Epithelial cell of umbilical artery (primary cell): ENCODE measurements around the gene ZNF730. TPM values are rescaled to one million over a fixed set of nuclear protein-coding genes. Genes with fewer than 3 reads are reported as not detected.

ENCODE experiments used
- total RNA-seq: library from RNA; depleted of rRNA; stranded (reverse); fragments of >200 nt; gene quantifications from 2 replicates; pipeline ENCODE4 v1.2.3, GENCODE V29; 2014

Gene ZNF730
- total RNA-seq: 1.6 and 2.4 TPM in 2 replicates

GRCh38 chr19:23116802-23117571 lies at the start of gene ZNF730:
TSS of gene ZNF730 (plus strand) at chr19:23117025. CDS start at chr19:23117174, 149 bp downstream.

Other genes starting within 250 kb of the ZNF730 start
- gene ZNF728, start 113.8 kb upstream of the ZNF730 start, total RNA-seq: not detected in 2 replicates
- 6.8 and 10.2 TPM in 2 replicates for gene ZNF724, start 133.4 kb downstream of the ZNF730 start, total RNA-seq